Astrocyte (in vitro differentiated cells and primary cell): ENCODE measurements around the gene CCNL2. TPM values are rescaled to one million over a fixed set of nuclear protein-coding genes. Genes with fewer than 3 reads are reported as not detected.

Source experiments
- DNase-seq: peaks from one replicate; pipeline ENCODE4 v3.0.0-alpha.2; 2010; ENCODE audit warnings: low read depth
- FAIRE-seq: peaks from 2 replicates; lab custom pipeline; 2011; peaks lifted over from hg19 to GRCh38; lab: Jason Lieb, UNC
- H2AFZ ChIP-seq: 2 replicates; pipeline ENCODE4 v1.6.0; 2012; ENCODE audit warnings: low read depth, low read length, inconsistent platforms
- H3K27ac ChIP-seq: 2 replicates; pipeline ENCODE4 v1.5.1; 2011; ENCODE audit warnings: low read depth, low read length, inconsistent platforms
- H3K27me3 ChIP-seq: 2 replicates; pipeline ENCODE4 v1.6.0; 2011; ENCODE audit warnings: low read length, inconsistent platforms; ENCODE audit not compliant: insufficient read depth
- H3K36me3 ChIP-seq: 2 replicates; pipeline ENCODE4 v1.5.1; 2011; ENCODE audit warnings: low read length, inconsistent platforms; ENCODE audit not compliant: insufficient read depth
- H3K4me1 ChIP-seq: 2 replicates; pipeline ENCODE4 v1.5.1; 2011; ENCODE audit warnings: low read length, inconsistent platforms; ENCODE audit not compliant: insufficient read depth
- H3K4me2 ChIP-seq: 2 replicates; pipeline ENCODE4 v1.6.0; 2012; ENCODE audit warnings: low read length, inconsistent platforms
- H3K4me3 ChIP-seq: 2 replicates; pipeline ENCODE4 v1.5.1; 2011; ENCODE audit warnings: low read depth, mild to moderate bottlenecking, low read length, inconsistent platforms; ENCODE audit not compliant: insufficient read depth
- H3K79me2 ChIP-seq: 2 replicates; pipeline ENCODE4 v1.6.0; 2012; ENCODE audit warnings: mild to moderate bottlenecking, low read length, inconsistent platforms; ENCODE audit not compliant: insufficient read depth
- H3K9ac ChIP-seq: 2 replicates; pipeline ENCODE4 v1.6.0; 2012; ENCODE audit warnings: mild to moderate bottlenecking, low read length, inconsistent platforms
- H3K9me3 ChIP-seq: 2 replicates; pipeline ENCODE4 v1.5.1; 2012; ENCODE audit warnings: low read depth, mild to moderate bottlenecking, low read length, inconsistent platforms; ENCODE audit not compliant: insufficient read depth
- H4K20me1 ChIP-seq: 2 replicates; pipeline ENCODE4 v1.6.0; 2012; ENCODE audit warnings: low read length, inconsistent platforms; ENCODE audit not compliant: insufficient read depth
- H3K27ac Mint-ChIP-seq: one replicate; pipeline ENCODE4 v1.8.0; 2021; ENCODE audit warnings: mild to moderate bottlenecking, mixed read lengths; ENCODE audit not compliant: unreplicated experiment
- H3K27me3 Mint-ChIP-seq: one replicate; pipeline ENCODE4 v1.8.0; 2021; ENCODE audit warnings: low read depth, mixed read lengths; ENCODE audit not compliant: unreplicated experiment
- H3K36me3 Mint-ChIP-seq: one replicate; pipeline ENCODE4 v1.8.0; 2021; ENCODE audit warnings: low read depth, mixed read lengths; ENCODE audit not compliant: unreplicated experiment
- H3K4me1 Mint-ChIP-seq: one replicate; pipeline ENCODE4 v1.8.0; 2021; ENCODE audit warnings: low read depth, mixed read lengths; ENCODE audit not compliant: unreplicated experiment
- H3K4me3 Mint-ChIP-seq: one replicate; pipeline ENCODE4 v1.8.0; 2021; ENCODE audit warnings: mild to moderate bottlenecking, moderate library complexity, mixed read lengths; ENCODE audit not compliant: unreplicated experiment
- H3K9me3 Mint-ChIP-seq: one replicate; pipeline ENCODE4 v1.8.0; 2021; ENCODE audit warnings: mild to moderate bottlenecking, mixed read lengths; ENCODE audit not compliant: unreplicated experiment
- CTCF ChIP-seq: IDR thresholded peaks from 2 replicates; pipeline ENCODE4 v1.5.1; 2011; ENCODE audit warnings: low read depth, mild to moderate bottlenecking, inconsistent platforms, low read length, moderate library complexity; ENCODE audit not compliant: insufficient read depth
- EZH2 ChIP-seq: IDR thresholded peaks from 2 replicates; pipeline ENCODE4 v1.6.1; 2012; ENCODE audit warnings: mild to moderate bottlenecking, low read length, inconsistent platforms; ENCODE audit not compliant: insufficient read depth
- total RNA-seq: library from RNA; stranded (reverse); gene quantifications from 2 replicates; pipeline ENCODE4 v1.2.1, GENCODE V29; 2021

CCNL2 gene
- total RNA-seq, 1 donor from 2014 or later: 194 TPM

- no peaks in the 10 kb centered on the region for H3K9me3 Mint-ChIP-seq
- FAIRE-seq (no peak), DNase-seq (no peak)
- TF ChIP-seq EZH2 (no peak), CTCF (no peak)
- peaks cover 12% of the 10 kb centered on the region for H3K4me1 Mint-ChIP-seq
- H3K4me3 ChIP-seq: no peak overlapping the region
- H3K36me3 ChIP-seq: peaks cover 63% of the 10 kb centered on the region
- peaks cover 24% of the 10 kb centered on the region for H3K36me3 Mint-ChIP-seq
- no peaks in the 10 kb centered on the region for H3K27me3 Mint-ChIP-seq
- no peak overlapping the region for H3K9ac ChIP-seq
- H3K4me1 ChIP-seq: peaks cover 12% of the 10 kb centered on the region
- peaks cover 86% of the 10 kb centered on the region for H3K79me2 ChIP-seq
- no peak overlapping the region for H3K4me2 ChIP-seq
- H3K27ac Mint-ChIP-seq: no peak overlapping the region
- peaks cover 67% of the 10 kb centered on the region for H4K20me1 ChIP-seq
- no peaks in the 10 kb centered on the region for H3K9me3 ChIP-seq
- no peak overlapping the region for H3K27ac ChIP-seq
- H2AFZ ChIP-seq: no peak overlapping the region
- no peaks in the 10 kb centered on the region for H3K27me3 ChIP-seq
- no peak overlapping the region for H3K4me3 Mint-ChIP-seq
Measured at GRCh38 chr1:1394116-1394515, 5.0 kb downstream of the CCNL2 start.

GRCh38 chr1:1393428-1393827 is 5.7 kb downstream of the CCNL2 start:
- peaks cover 79% of the 10 kb centered on the region for H3K79me2 ChIP-seq
- TF ChIP-seq CTCF (no peak), EZH2 (no peak)
- H3K27ac ChIP-seq: no peak overlapping the region
- Mint-ChIP-seq H3K4me1 (peaks cover 12% of the 10 kb centered on the region), H3K36me3 (peaks cover 26% of the 10 kb centered on the region), H3K27ac (no peak overlapping the region), H3K9me3 (no peaks in the 10 kb centered on the region), H3K4me3 (no peak overlapping the region), H3K27me3 (no peaks in the 10 kb centered on the region)
- H3K4me2 ChIP-seq: no peak overlapping the region
- no peak overlapping the region for H3K4me3 ChIP-seq
- H4K20me1 ChIP-seq: peaks cover 65% of the 10 kb centered on the region
- H3K27me3 ChIP-seq: no peaks in the 10 kb centered on the region
- H2AFZ ChIP-seq: no peak overlapping the region
- peaks cover 12% of the 10 kb centered on the region for H3K4me1 ChIP-seq
- no peak for FAIRE-seq
- no peak for DNase-seq
- no peaks in the 10 kb centered on the region for H3K9me3 ChIP-seq
- no peak overlapping the region for H3K9ac ChIP-seq
- H3K36me3 ChIP-seq: peaks cover 63% of the 10 kb centered on the region

- H3K4me3 ChIP-seq: no peak overlapping the region
- H3K36me3 Mint-ChIP-seq: peaks cover 23% of the 10 kb centered on the region
- H3K9ac ChIP-seq: no peak overlapping the region
- H3K27ac ChIP-seq: no peak overlapping the region
- H3K9me3 Mint-ChIP-seq: no peaks in the 10 kb centered on the region
- DNase-seq (no peak), FAIRE-seq (no peak)
- TF ChIP-seq EZH2: no peak
- TF ChIP-seq CTCF: no peak
- peaks cover 8% of the 10 kb centered on the region for H3K4me1 ChIP-seq
- H3K9me3 ChIP-seq: no peaks in the 10 kb centered on the region
- H3K79me2 ChIP-seq: peaks cover 75% of the 10 kb centered on the region
- peaks cover 65% of the 10 kb centered on the region for H3K36me3 ChIP-seq
- no peak overlapping the region for H3K4me2 ChIP-seq
- peaks cover 12% of the 10 kb centered on the region for H3K4me1 Mint-ChIP-seq
- peak overlapping the region; percentile 12 for H3K27ac Mint-ChIP-seq
- H3K27me3 Mint-ChIP-seq: no peaks in the 10 kb centered on the region
- H3K27me3 ChIP-seq: no peaks in the 10 kb centered on the region
- no peak overlapping the region for H3K4me3 Mint-ChIP-seq
- peaks cover 62% of the 10 kb centered on the region for H4K20me1 ChIP-seq
- no peak overlapping the region for H2AFZ ChIP-seq
Measured at GRCh38 chr1:1393014-1393413, 6.1 kb downstream of the CCNL2 start.
